B cell (primary cell): ENCODE results near the gene PTPN11.

Experiments
- CTCF ChIP-seq: fragments of 200-600 bp; IDR thresholded peaks from one replicate; pipeline ENCODE4 v1.8.0; 2022; ENCODE audit warnings: antibody characterized with exemption, mild to moderate bottlenecking
- EZH2 ChIP-seq: IDR thresholded peaks from 2 replicates; pipeline ENCODE4 v1.6.1; 2012; ENCODE audit warnings: borderline replicate concordance, low read depth, mild to moderate bottlenecking, moderate library complexity, low read length; ENCODE audit not compliant: insufficient read depth, poor library complexity, severe bottlenecking

GRCh38 chr12:112380663-112381405 lies 37.9 kb upstream of the PTPN11 start:
- TF ChIP-seq CTCF (no peak), EZH2 (no peak)
